K562 (cell line): Measurements from ENCODE around the gene MED19. TPM values are rescaled to one million over a fixed set of nuclear protein-coding genes. Genes with fewer than 3 reads are reported as not detected.

Experiments used
- ATF7 ChIP-seq: fragments of 450-650 bp; IDR thresholded peaks from 2 replicates; pipeline ENCODE4 v1.7.1; 2014; ENCODE audit warnings: mild to moderate bottlenecking, moderate library complexity
- CTCF ChIP-seq, 3 experiments: IDR thresholded peaks in 2 of 3; conservative IDR thresholded peaks in 1 of 3; 2 replicates each; pipeline ENCODE4 v1.5.1; 2011 to 2012; ENCODE audit warnings: low read length in 3 of 3, mild to moderate bottlenecking in 3 of 3, control low read depth in 2 of 3, improper control_type of control experiment in 1 of 3, inconsistent platforms in 1 of 3, low read depth in 1 of 3, mixed read lengths in 1 of 3, moderate library complexity in 1 of 3; ENCODE audit not compliant: insufficient read depth in 2 of 3
- DEAF1 ChIP-seq: fragments of 450-650 bp; formaldehyde crosslinking; IDR thresholded peaks from 2 replicates; pipeline ENCODE4 v1.4.0; 2020; ENCODE audit warnings: mild to moderate bottlenecking, moderate library complexity
- DPF2 ChIP-seq: fragments of 450-650 bp; IDR thresholded peaks from 2 replicates; pipeline ENCODE4 v1.6.1; 2016
- FOS ChIP-seq: IDR thresholded peaks from 3 replicates; pipeline ENCODE4 v1.6.1; 2011; ENCODE audit not compliant: insufficient read length; ENCODE audit errors: extremely low read depth
- HCFC1 ChIP-seq: IDR thresholded peaks from 2 replicates; pipeline ENCODE4 v1.6.1; 2012; ENCODE audit warnings: low read depth, low read length, improper control_type of control experiment
- NCOR1 ChIP-seq: fragments of 450-650 bp; IDR thresholded peaks from 2 replicates; pipeline ENCODE4 v1.6.1; 2016; ENCODE audit warnings: mild to moderate bottlenecking, moderate library complexity
- POLR2AphosphoS2 ChIP-seq: IDR thresholded peaks from 2 replicates; pipeline ENCODE4 v1.6.1; 2012; ENCODE audit warnings: low read length, improper control_type of control experiment
- RBM25 ChIP-seq: fragments of 200-400 bp; formaldehyde crosslinking; IDR thresholded peaks from 2 replicates; pipeline ENCODE4 v1.6.1; 2018; ENCODE audit warnings: low read length, low read depth, moderate library complexity; ENCODE audit not compliant: severe bottlenecking
- SFPQ ChIP-seq: fragments of 200-400 bp; formaldehyde crosslinking; IDR thresholded peaks from 2 replicates; pipeline ENCODE4 v1.6.1; 2017; ENCODE audit warnings: mild to moderate bottlenecking, low read depth, low read length, moderate library complexity
- SLC30A9 ChIP-seq: fragments of 250-450 bp; sonication (Bioruptor Pico); IDR thresholded peaks from 2 replicates; pipeline ENCODE4 v1.8.0; 2022; ENCODE audit warnings: mild to moderate bottlenecking, moderate library complexity
- SMARCA4 ChIP-seq: fragments of 450-650 bp; IDR thresholded peaks from 2 replicates; pipeline ENCODE4 v1.6.1; 2016
- SMARCE1 ChIP-seq: fragments of 450-650 bp; IDR thresholded peaks from 2 replicates; pipeline ENCODE4 v1.7.1; 2016; ENCODE audit warnings: mild to moderate bottlenecking
- TCF3 ChIP-seq: sonication (generic); formaldehyde crosslinking; IDR thresholded peaks from 2 replicates; pipeline ENCODE4 v1.4.0; 2020; ENCODE audit warnings: mild to moderate bottlenecking, missing genetic modification reagents
- TCF7 ChIP-seq: sonication (generic); IDR thresholded peaks from 2 replicates; pipeline ENCODE4 v1.6.1; 2016; ENCODE audit warnings: antibody characterized with exemption, borderline replicate concordance
- TEAD4 ChIP-seq, 2 experiments: sonication (generic) in 1 of 2; formaldehyde crosslinking in 1 of 2; IDR thresholded peaks; 2 replicates each; pipeline versions ENCODE4 v1.6.1 to v1.8.0; 2012 to 2022; ENCODE audit warnings: borderline replicate concordance in 1 of 2, inconsistent platforms in 1 of 2, low read length in 1 of 2, mild to moderate bottlenecking in 1 of 2, missing genetic modification reagents in 1 of 2
- ZKSCAN8 ChIP-seq: fragments of 200-800 bp; sonication (Bioruptor generic); IDR thresholded peaks from 2 replicates; pipeline ENCODE4 v1.6.1; 2016; ENCODE audit warnings: missing genetic modification characterization, missing compliant biosample characterization
- ZNF277 ChIP-seq: fragments of 250-450 bp; sonication (Bioruptor Pico); IDR thresholded peaks from 2 replicates; pipeline ENCODE4 v1.8.0; 2022; ENCODE audit warnings: inconsistent platforms, mild to moderate bottlenecking, moderate library complexity, borderline replicate concordance
- ZNF511 ChIP-seq: sonication (generic); formaldehyde crosslinking; IDR thresholded peaks from 2 replicates; pipeline ENCODE4 v1.8.0; 2022; ENCODE audit warnings: mild to moderate bottlenecking, missing genetic modification reagents
- ZNF512 ChIP-seq: IDR thresholded peaks from 2 replicates; pipeline ENCODE4 v1.6.1; 2016; ENCODE audit warnings: missing genetic modification characterization, missing compliant biosample characterization
- ZNF695 ChIP-seq: fragments of 450-650 bp; formaldehyde crosslinking; IDR thresholded peaks from 2 replicates; pipeline ENCODE4 v1.4.0; 2020; ENCODE audit warnings: mild to moderate bottlenecking, moderate library complexity
- polyA plus RNA-seq, 8 experiments: library from polyadenylated mRNA; depleted of rRNA in 4 of 8; stranded (reverse) in 5 of 8; unstranded in 3 of 8; fragments of >200 nt; fragmentation: Nextera tagmentation in 2 of 8; fragmentation: Illumina TruSeq in 1 of 8; extraction: Ambion mirVana in 2 of 8; extraction: Trizol in 1 of 8; gene quantifications; 2 replicates each; pipeline versions ENCODE4 v1.2.1 to v1.2.3, GENCODE V29; 2011 to 2014; ENCODE audit warnings: inconsistent platforms in 1 of 8, missing spikeins in 1 of 8
- total RNA-seq, 7 experiments: library from RNA; depleted of rRNA in 6 of 7; stranded (reverse); fragments of >200 nt in 6 of 7; fragmentation: Illumina TruSeq in 2 of 7; extraction: Trizol in 2 of 7; gene quantifications; 2 replicates each; pipeline versions ENCODE4 v1.2.1 to v1.2.3, GENCODE V29; 2011 to 2021; ENCODE audit warnings: low replicate concordance in 1 of 7

Gene MED19
- total and polyA plus RNA-seq, 9 of the 15 experiments (the other 6 are each of a cell fraction or from before 2014, with no cell fraction given) = 7.3 to 23.5 (median 15.0) TPM

GRCh38 chr11:57681168-57681567 is 30.8 kb downstream of the MED19 start (continued):
- no peak for TF ChIP-seq ZNF512 (tag)
- TF ChIP-seq SMARCE1 = no peak
- TF ChIP-seq TCF7 = no peak
- TF ChIP-seq DPF2 = peak; percentile 65
- TF ChIP-seq CTCF (IDR thresholded peaks at IDR 0.05 in 2 of 3, conservative IDR thresholded peaks at IDR 0.05 in 1 of 3; ENCODE audit: insufficient read depth in 2 of 3, low read depth in 1 of 3, low read length in 3 of 3) = no peak
- TF ChIP-seq DEAF1 (CRISPR knock-in tag) = no peak
- no peak for TF ChIP-seq ZNF511 (CRISPR knock-in tag)
- no peak for TF ChIP-seq FOS
- peak; percentile 30; the same call in 1 of the 2 replicates for TF ChIP-seq SMARCA4
- TF ChIP-seq TCF3 (CRISPR knock-in tag) = peak; percentile 68
- no peak for TF ChIP-seq SLC30A9
- TF ChIP-seq ZNF277 (CRISPR knock-in tag) = no peak
- TF ChIP-seq HCFC1 = no peak
- no peak for TF ChIP-seq RBM25
- TF ChIP-seq ZKSCAN8 (CRISPR knock-in tag) = no peak
- peak; percentile 55 for TF ChIP-seq TEAD4 (IDR thresholded peaks at IDR 0.05; ENCODE audit: low read length)
- no peak for TF ChIP-seq TEAD4 (CRISPR knock-in tag; IDR thresholded peaks at IDR 0.05; ENCODE audit: borderline replicate concordance)
- peak; percentile 42; the same call in 1 of the 2 replicates for TF ChIP-seq NCOR1
- TF ChIP-seq ATF7 = no peak
- no peak for TF ChIP-seq SFPQ
- TF ChIP-seq POLR2AphosphoS2 = no peak
- no peak for TF ChIP-seq ZNF695 (CRISPR knock-in tag)
